Skin epidermis (tissue), 12 donors: ENCODE measurements around the gene RUSC2.
"Not testable (repeated sequence)": the region's sequence is repeated elsewhere in the genome, so short reads cannot be mapped to it uniquely, and the experiment has no call there.

Experiments
- H3K27ac ChIP-seq, 21 experiments: fragments of 200-600 bp; sonication (generic) in 11 of 21; one replicate each; pipeline ENCODE4 v1.5.0; 2020; ENCODE audit warnings: mild to moderate bottlenecking in 3 of 21, inconsistent platforms in 2 of 21, moderate library complexity in 2 of 21
- H3K4me3 ChIP-seq, 7 experiments: fragments of 200-600 bp; sonication (generic) in 2 of 7; one replicate each; pipeline ENCODE4 v1.5.0; 2020; ENCODE audit warnings: inconsistent platforms in 2 of 7, mild to moderate bottlenecking in 2 of 7, moderate library complexity in 1 of 7

RUSC2 gene

GRCh38 chr9:35519692-35520363 is 29.9 kb downstream of the RUSC2 start:
- Histone ChIP-seq H3K27ac (peak overlapping the region in 19 of 21 experiments; percentile 37 to 84 (median 62)), H3K4me3 (no peak overlapping the region)

- Histone ChIP-seq H3K27ac (peak overlapping the region in 16 of 21 experiments; percentile 1 to 84 (median 54)), H3K4me3 (no peak overlapping the region)
Observed at GRCh38 chr9:35520364-35520710, 30.4 kb downstream of the RUSC2 start.

GRCh38 chr9:35521708-35522107 is 31.8 kb downstream of the RUSC2 start:
- H3K4me3 ChIP-seq, result no peak overlapping the region

GRCh38 chr9:35522187-35522586 is 32.3 kb downstream of the RUSC2 start:
- Histone ChIP-seq H3K4me3 (no peak overlapping the region), H3K27ac (peak overlapping the region in 3 of 21 experiments; percentile 2 to 29 (median 13))

More at GRCh38 chr9:35521708-35522107, 31.8 kb downstream of the RUSC2 start:
- peak overlapping the region in 4 of 21 experiments; percentile 1 to 19 (median 2) for H3K27ac ChIP-seq

- H3K4me3 ChIP-seq, result no peak overlapping the region
- peak overlapping the region in 2 of 21 experiments; percentile 13 to 29 for H3K27ac ChIP-seq
Observed at GRCh38 chr9:35522700-35523099, 32.8 kb downstream of the RUSC2 start.

- not testable (repeated sequence) for H3K27ac ChIP-seq, H3K4me3 ChIP-seq
Observed at GRCh38 chr9:35523556-35523955, 33.6 kb downstream of the RUSC2 start.

GRCh38 chr9:35526087-35526801 is 36.3 kb downstream of the RUSC2 start:
- no peak overlapping the region for H3K4me3 ChIP-seq
- H3K27ac ChIP-seq, result peak overlapping the region in 6 of 21 experiments; percentile 6 to 36 (median 21)

- Histone ChIP-seq H3K27ac (peak overlapping the region in 1 of 21 experiments; percentile 5), H3K4me3 (no peak overlapping the region)
Observed at GRCh38 chr9:35529161-35529823, 39.4 kb downstream of the RUSC2 start.

- H3K27ac ChIP-seq, result no peak overlapping the region
- H3K4me3 ChIP-seq, result no peak overlapping the region
Observed at GRCh38 chr9:35533398-35533797, 43.5 kb downstream of the RUSC2 start.

- H3K4me3 ChIP-seq, H3K27ac ChIP-seq: not testable (repeated sequence)
Observed at GRCh38 chr9:35534921-35535320, 45.0 kb downstream of the RUSC2 start.

GRCh38 chr9:35537913-35538312 is 48.0 kb downstream of the RUSC2 start:
- H3K4me3 ChIP-seq, result no peak overlapping the region
- peak overlapping the region in 20 of 21 experiments; percentile 53 to 94 (median 77) for H3K27ac ChIP-seq

GRCh38 chr9:35538361-35539234 is 48.7 kb downstream of the RUSC2 start:
- Histone ChIP-seq H3K27ac (peak overlapping the region in 20 of 21 experiments; percentile 56 to 94 (median 77)), H3K4me3 (peak overlapping the region; percentile 10 to 32 (median 24))
